NCI-H345 (cell line): ENCODE results near the gene POLR3GL.

Experiments
- DNase-seq: peaks from one replicate; lab custom pipeline; 2025; lab: John Stamatoyannopoulos, UW

The POLR3GL gene

GRCh38 chr1:145951526-145951925, 13.0 kb upstream of the POLR3GL start:
- no peak for DNase-seq

GRCh38 chr1:145952903-145953302, 11.6 kb upstream of the POLR3GL start:
- no peak for DNase-seq

- DNase-seq = no peak
Observed at GRCh38 chr1:145953861-145954260, 10.6 kb upstream of the POLR3GL start.

- no peak for DNase-seq
Observed at GRCh38 chr1:145955436-145955835, 9.1 kb upstream of the POLR3GL start.

DNA sequence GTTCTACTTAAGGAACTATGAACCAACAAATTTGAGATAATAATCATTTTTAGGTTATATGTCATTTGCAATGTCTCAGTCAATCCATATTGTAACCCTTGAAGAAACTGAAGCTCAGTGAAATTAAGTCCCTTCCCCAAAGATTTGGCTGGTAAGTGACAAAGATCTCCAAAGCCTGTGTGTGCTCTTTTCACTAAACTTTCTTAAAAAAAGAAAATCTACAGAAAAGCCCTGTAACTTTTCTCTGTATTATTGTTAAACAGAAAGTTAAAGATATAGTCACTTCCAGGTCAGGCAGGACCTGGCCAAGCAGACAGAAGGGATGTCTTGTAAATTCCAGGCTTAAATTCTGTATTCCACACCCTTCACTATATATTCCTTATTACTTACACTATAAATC, 8.1 kb upstream of the POLR3GL start:
- DNase-seq = no peak

DNA sequence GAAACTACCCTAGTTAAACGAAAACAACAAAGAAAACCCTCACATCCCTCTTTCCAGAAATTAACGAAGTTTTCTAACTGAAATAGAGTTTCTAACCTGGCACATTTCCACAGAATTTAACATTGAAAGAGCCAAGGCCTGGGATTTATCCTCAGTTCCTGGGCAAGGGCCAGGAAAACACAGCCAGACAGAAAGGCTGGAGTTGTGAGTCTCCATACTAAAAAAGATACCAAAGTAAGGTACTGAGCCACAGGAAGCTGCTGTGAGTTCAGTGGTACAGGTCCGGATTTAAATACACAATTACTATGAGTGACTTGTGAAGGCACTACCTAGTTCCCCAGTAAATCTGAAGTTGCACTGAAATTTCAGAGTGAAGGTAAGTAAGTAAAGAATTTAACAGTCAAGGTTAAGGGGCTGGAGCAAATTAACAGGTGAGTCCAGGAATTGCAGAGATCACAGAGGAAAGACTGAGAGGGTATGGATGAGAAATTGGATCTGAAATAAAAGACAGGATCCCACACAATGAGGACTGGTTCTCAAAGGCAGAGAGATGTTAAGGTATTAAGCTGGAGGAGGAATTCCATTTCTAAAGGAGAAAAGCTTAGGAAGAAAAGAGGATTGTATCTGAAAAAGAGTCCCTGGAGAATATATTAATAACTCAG, 7.6 kb upstream of the POLR3GL start:
- peak; percentile 19 for DNase-seq

DNA sequence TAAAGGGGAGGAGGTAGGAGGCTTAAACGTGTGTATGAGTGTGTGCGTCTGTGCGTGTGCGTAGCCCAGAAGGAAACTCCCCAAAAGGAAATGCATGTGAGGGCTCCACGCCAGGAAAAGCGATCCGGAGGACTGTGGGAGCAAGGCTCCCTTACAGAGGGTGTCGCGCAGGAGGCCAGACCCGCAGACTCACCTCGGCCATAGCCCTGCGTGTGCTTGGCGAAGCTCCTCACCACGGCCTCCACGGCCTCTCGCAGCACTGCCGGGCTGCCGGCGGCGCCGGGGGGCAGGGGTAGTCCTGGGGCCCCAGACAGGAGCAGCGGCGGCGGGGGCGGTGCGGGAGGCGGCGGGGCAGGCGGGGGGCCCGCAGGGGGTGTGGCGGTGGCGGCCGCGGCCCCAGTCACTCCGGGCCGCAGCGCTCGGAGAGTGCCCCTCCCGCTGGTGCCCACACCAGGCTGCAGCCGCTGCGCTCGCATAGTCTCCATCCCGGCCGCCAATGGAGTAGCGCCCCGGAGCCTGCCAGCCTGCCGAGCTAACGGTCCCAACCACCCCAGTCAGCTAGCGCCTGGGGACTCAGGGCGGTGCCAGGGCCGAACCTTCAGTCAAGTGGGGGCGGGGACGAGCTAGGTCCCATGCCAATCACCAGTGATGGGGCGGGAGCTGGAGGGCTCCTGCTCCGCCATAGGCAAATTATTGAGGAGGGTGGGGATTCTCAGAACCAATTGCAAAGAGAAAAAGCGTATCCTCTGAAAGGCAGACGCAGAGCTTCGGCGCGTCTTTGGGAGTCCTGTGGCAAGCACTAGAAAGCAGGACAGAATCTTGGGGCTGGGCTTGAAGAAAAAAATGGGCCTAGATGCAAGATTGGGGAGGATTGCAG, 6.8 kb upstream of the POLR3GL start, which contains the start of gene LIX1L:
Gene LIX1L, minus strand, starts transcription at position 575 of the 877 bp plus-strand sequence. Its CDS starts 90 bp downstream, at position 485.
- peak; percentile 100 for DNase-seq

GRCh38 chr1:145958734-145959133, 5.8 kb upstream of the POLR3GL start:
- DNase-seq = no peak

DNA sequence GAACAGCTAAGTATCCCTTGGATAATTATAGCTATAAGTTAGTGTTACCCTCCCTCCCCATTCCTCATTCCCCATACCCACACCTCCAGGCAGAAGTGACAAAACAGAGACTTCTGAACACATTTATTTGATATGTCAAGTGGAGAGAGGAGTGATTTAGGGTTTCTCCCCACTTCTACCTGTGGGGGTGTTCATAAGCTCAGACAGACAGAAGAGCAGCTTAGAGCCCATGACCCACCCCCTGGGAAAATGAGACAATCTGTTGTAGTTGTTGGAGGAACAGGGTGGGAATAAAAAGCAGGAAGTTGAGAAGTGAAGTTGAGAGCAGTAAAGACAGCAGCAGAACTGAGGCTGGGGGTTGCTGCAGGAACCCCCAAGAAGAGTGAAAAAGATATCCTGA, 5.2 kb upstream of the POLR3GL start:
- DNase-seq = no peak

DNA sequence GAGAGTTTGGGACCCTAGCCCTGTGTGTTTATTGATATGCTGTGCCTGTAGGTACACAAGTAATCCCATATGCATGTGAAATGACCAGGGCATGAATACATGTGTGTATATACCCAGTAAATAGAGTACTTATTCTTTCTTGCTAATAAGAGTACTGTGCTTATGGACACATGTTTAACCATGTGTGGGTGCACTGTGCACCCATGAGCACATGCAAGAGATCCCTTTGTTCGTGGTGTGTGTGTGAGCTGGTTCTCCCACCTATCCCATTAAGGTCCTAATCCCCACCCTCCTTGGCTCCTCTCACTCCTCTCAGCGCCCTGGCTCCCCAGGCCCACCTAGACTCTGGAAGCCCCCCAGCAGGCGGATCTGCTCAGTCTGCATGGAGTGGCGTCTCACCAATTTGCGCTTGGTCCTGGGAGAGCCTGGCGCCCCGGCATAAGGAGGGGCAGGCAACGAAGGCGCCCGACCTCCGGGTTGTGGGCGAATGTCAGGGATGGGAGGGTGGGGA, 4.5 kb upstream of the POLR3GL start:
- peak; percentile 57 for DNase-seq

- peak; percentile 88 for DNase-seq
Observed at GRCh38 chr1:145960468-145961108, 3.9 kb upstream of the POLR3GL start.

DNA sequence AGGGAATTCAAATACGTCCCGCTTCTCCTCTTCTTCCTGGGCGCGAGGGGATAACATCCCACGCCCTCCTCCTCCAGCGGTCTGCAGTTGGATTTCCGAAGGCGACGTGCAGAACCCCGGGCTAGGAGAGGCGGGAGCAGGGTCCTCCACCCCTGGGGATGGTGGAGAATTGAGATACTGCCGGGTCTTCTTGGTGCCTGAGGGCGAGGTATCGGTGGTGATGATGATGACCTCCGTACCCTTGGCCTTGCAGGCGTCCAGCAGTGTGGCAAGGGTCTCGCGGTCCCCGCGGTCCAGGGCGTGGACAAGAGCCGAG, 3.4 kb upstream of the POLR3GL start:
- DNase-seq = no peak

DNA sequence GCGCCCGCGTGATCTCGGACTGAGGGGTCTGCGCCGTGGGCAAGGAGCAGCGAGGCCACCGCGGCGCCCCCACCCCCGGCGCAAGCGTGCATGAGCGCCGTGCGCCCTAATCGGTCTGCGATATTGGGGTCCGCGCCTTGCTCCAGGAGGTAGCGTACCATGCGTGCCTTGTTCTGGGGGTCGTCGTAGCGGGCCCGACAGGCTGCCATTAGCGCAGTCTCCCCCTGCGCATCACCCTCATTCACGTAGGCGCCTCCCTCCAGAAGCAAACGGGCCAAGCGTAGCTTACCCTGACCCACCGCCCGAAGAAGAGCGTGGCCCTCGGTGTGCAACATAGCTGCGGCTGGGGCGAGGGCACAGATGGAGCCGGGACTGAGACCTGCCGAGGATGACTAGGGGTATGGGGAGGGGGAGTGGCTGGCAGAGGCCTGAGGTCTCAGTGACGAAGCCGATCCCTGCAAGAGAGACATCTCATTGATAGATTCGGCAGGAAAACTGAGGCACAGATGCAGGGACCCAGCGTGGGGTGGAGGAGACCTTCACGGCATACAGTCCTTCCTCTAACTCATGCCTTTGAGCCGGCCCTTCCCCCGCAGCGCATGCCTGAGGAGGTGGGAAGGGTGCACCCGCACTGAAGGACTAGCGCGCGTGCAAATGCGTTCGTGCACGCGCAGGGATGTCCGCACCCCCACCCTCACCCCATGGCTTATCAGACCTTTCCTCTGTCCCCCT, 2.9 kb upstream of the POLR3GL start:
- peak; percentile 71 for DNase-seq

DNA sequence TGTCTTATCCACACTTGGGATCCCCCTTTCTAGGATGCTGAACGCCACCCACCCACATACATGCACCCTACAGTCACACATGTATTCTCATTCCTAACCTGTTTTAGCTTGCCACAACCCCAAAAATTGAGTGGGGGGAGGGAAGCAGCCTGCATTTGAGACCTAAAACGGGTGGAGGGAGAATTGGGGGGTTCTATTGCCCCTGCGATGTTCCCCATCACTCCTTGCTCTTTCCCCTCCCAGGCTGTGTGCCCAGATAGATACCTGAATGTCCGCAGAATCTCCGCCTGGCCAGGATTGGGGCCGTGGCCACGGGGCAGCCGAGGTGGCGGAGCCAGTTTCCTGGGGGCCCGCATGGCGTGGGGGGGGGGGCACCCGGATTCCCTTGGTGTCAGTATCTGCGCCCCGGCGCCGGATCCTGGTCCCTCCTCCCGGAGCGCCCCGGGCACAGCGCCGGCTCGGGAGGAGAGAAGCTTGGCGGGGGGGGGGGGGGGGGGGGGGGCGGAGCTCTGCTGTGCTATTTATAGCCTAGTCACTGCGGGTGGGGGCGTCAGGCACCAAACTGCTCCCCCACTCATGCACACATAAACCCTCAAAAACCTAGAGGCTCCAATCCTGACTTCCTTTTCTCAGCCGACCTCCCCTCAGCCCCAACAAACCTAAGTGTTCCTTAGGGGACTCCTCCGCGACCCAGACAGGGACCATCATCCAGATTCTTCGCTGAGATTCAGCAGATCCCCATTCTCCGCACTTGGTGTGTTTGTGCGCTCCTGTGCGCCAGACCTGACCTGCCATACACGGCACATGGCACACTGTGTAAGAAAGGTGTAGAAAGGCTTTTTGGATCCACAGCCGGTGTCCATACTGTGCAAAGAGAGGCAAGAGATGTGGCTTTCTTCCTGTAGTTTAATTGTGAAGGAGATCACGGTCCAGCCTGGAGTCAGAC, 2.1 kb upstream of the POLR3GL start:
- peak; percentile 73 for DNase-seq

- DNase-seq = peak; percentile 66
Observed at GRCh38 chr1:145963265-145964019, 1.0 kb upstream of the POLR3GL start.

- DNase-seq = no peak
Observed at GRCh38 chr1:145965119-145965744, 742 bp downstream of the POLR3GL start.

DNA sequence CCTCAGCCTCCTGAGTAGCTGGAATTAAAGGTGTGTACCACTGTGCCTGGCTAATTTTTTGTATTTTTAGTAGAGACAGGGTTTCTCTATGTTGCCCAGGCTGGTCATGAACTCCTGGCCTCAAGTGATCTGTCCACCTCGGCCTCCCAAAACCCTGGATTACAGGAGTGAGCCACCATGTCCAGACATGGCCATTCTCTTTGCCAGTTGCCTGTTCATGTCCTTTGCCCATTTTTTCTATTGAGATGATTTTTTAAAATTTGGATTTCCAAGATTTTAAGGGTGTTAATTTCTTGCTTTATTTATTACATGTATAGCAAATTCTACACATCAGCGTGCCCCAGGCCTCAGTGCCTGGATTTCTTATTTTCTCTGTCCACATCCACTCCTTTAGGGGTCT, 2.8 kb downstream of the POLR3GL start:
- no peak for DNase-seq

GRCh38 chr1:145972580-145972979, 8.1 kb downstream of the POLR3GL start:
- no peak for DNase-seq

DNA sequence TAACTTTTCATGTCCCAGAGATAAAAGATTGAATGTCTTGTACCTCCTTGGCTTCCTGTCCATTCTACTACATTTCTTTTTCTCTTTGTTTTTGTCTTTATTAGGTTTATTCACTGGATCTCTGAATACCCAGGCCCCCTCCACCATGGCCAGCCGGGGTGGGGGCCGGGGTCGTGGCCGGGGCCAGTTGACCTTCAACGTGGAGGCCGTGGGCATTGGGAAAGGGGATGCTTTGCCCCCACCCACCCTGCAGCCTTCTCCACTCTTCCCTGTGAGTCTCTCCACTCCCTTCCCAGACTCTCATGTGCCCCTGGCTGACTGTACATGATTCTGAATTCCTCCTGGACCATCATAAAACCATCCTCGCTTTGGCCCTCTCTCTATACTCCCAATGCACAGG, 10.2 kb downstream of the POLR3GL start:
- DNase-seq = no peak

- no peak for DNase-seq
Observed at GRCh38 chr1:145975216-145975615, 10.7 kb downstream of the POLR3GL start.
